Hematopoietic multipotent progenitor cell treated with erythropoietin and hydrocortisone succinate and interleukin-3 and kit ligand, for 15 days (in vitro differentiated cells): Measurements from ENCODE around the gene CNTNAP1.

Source experiments
- DNase-seq: peaks from one replicate; pipeline ENCODE4 v3.0.0-alpha.2; 2015; ENCODE audit warnings: low spot score

The CNTNAP1 gene

GRCh38 chr17:42670789-42671657 lies 11.3 kb upstream of the CNTNAP1 start:
- DNase-seq = peak; percentile 47

GRCh38 chr17:42672038-42672437 lies 10.3 kb upstream of the CNTNAP1 start:
- DNase-seq = no peak

GRCh38 chr17:42673266-42673884 lies 9.0 kb upstream of the CNTNAP1 start:
- no peak for DNase-seq

GRCh38 chr17:42673885-42674754 lies 8.2 kb upstream of the CNTNAP1 start:
- DNase-seq = peak; percentile 65

GRCh38 chr17:42674755-42675347 lies 7.5 kb upstream of the CNTNAP1 start:
- no peak for DNase-seq

GRCh38 chr17:42675348-42675964 lies 6.9 kb upstream of the CNTNAP1 start:
- no peak for DNase-seq

- DNase-seq = peak; percentile 43
Measured at GRCh38 chr17:42675965-42676423, 6.3 kb upstream of the CNTNAP1 start.

- DNase-seq = no peak
Measured at GRCh38 chr17:42676424-42677011, 5.8 kb upstream of the CNTNAP1 start, which contains the start of gene PLEKHH3. Gene PLEKHH3 (minus strand): TSS chr17:42676994. CDS start chr17:42676563, 431 bp downstream.

GRCh38 chr17:42677012-42677857 lies 5.1 kb upstream of the CNTNAP1 start:
- DNase-seq = peak; percentile 100

GRCh38 chr17:42677921-42678781 lies 4.2 kb upstream of the CNTNAP1 start:
- DNase-seq = peak; percentile 84

GRCh38 chr17:42678951-42679491 lies 3.3 kb upstream of the CNTNAP1 start:
- DNase-seq = no peak

- DNase-seq = peak; percentile 89
Measured at GRCh38 chr17:42679492-42680330, 2.6 kb upstream of the CNTNAP1 start.

GRCh38 chr17:42680331-42680808 lies 2.0 kb upstream of the CNTNAP1 start:
- no peak for DNase-seq

- DNase-seq = no peak
Measured at GRCh38 chr17:42682722-42683403, 532 bp downstream of the CNTNAP1 start.

GRCh38 chr17:42683407-42684034 lies 1.2 kb downstream of the CNTNAP1 start:
- no peak for DNase-seq

- no peak for DNase-seq
Measured at GRCh38 chr17:42684929-42685556, 2.7 kb downstream of the CNTNAP1 start.
